Measurements from ENCODE around the gene HAUS1.
"Not testable (repeated sequence)": the region's sequence is repeated elsewhere in the genome, so short reads cannot be mapped to it uniquely, and the experiment has no call there.

Gene HAUS1

GRCh38 chr18:46095532-46095931 is 8.7 kb upstream of the HAUS1 start:
- DNase-seq, result no peak

GRCh38 chr18:46096651-46097300 is 7.4 kb upstream of the HAUS1 start:
- no peak for DNase-seq

GRCh38 chr18:46097431-46097800 is 6.8 kb upstream of the HAUS1 start:
- DNase-seq, result no peak

GRCh38 chr18:46097801-46098615 is 6.2 kb upstream of the HAUS1 start, which contains the start of gene ATP5F1A:
Gene ATP5F1A (minus strand): TSS chr18:46098296. CDS start chr18:46098231, 65 bp downstream.
- no peak for DNase-seq

GRCh38 chr18:46098616-46098933 is 5.6 kb upstream of the HAUS1 start:
- no peak for DNase-seq

- DNase-seq, result no peak
Observed at GRCh38 chr18:46099463-46099862, 4.7 kb upstream of the HAUS1 start.

- DNase-seq, result no peak
Observed at GRCh38 chr18:46109386-46109785, 5.2 kb downstream of the HAUS1 start.

- no peak for DNase-seq
Observed at GRCh38 chr18:46110406-46110805, 6.2 kb downstream of the HAUS1 start.

GRCh38 chr18:46113751-46114150 is 9.6 kb downstream of the HAUS1 start:
- no peak for DNase-seq

- not testable (repeated sequence) for DNase-seq
Observed at GRCh38 chr18:46126625-46127024, 22.4 kb downstream of the HAUS1 start.

- DNase-seq, result no peak
Observed at GRCh38 chr18:46130061-46130460, 25.9 kb downstream of the HAUS1 start.

- DNase-seq, result not testable (repeated sequence)
Observed at GRCh38 chr18:46130549-46130948, 26.4 kb downstream of the HAUS1 start.

- DNase-seq, result no peak
Observed at GRCh38 chr18:46133534-46133933, 29.3 kb downstream of the HAUS1 start.

- no peak for DNase-seq
Observed at GRCh38 chr18:46134920-46135675, 30.9 kb downstream of the HAUS1 start.

- DNase-seq, result no peak
Observed at GRCh38 chr18:46140173-46140572, 36.0 kb downstream of the HAUS1 start.

- no peak for DNase-seq
Observed at GRCh38 chr18:46141199-46141598, 37.0 kb downstream of the HAUS1 start.

- DNase-seq, result no peak
Observed at GRCh38 chr18:46148810-46149209, 44.6 kb downstream of the HAUS1 start.

GRCh38 chr18:46152436-46152807 is 48.2 kb downstream of the HAUS1 start:
- no peak for DNase-seq

- no peak for DNase-seq
Observed at GRCh38 chr18:46152808-46153617, 48.8 kb downstream of the HAUS1 start.

GRCh38 chr18:46155641-46156051 is 51.5 kb downstream of the HAUS1 start:
- DNase-seq, result no peak

- no peak for DNase-seq
Observed at GRCh38 chr18:46156124-46156745, 52.0 kb downstream of the HAUS1 start.

- DNase-seq, result no peak
Observed at GRCh38 chr18:46156843-46157242, 52.7 kb downstream of the HAUS1 start.

GRCh38 chr18:46158499-46158898 is 54.3 kb downstream of the HAUS1 start:
- no peak for DNase-seq

All from SIG-M5 (cell line).